C1 segment of cervical spinal cord (tissue), 14 donors: Measurements from ENCODE around the gene TMEM200A.

Source experiments
- DNase-seq, 14 donors: peaks; one replicate each; lab custom pipeline; 2025; lab: John Stamatoyannopoulos, UW

Gene TMEM200A

DNA sequence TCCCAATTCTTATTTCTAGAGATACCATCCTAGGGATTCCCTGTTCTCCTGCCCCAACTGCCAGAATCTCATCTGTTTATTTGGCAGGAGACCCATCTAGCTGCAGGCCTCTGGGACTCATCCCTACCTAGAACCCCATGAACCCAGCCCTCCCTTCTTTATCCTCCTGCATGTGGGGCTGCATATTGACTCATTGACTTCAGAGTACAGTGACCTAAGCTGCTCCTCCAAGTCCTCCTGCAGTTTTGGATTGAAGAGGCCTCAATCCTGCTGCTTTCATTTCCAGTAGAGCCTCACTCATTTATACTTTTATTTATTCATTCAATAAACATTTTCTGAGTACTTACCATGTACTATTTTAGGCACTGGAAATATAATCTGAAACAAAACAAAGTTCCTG lies 11.6 kb downstream of the TMEM200A start:
- DNase-seq: no peak

DNA sequence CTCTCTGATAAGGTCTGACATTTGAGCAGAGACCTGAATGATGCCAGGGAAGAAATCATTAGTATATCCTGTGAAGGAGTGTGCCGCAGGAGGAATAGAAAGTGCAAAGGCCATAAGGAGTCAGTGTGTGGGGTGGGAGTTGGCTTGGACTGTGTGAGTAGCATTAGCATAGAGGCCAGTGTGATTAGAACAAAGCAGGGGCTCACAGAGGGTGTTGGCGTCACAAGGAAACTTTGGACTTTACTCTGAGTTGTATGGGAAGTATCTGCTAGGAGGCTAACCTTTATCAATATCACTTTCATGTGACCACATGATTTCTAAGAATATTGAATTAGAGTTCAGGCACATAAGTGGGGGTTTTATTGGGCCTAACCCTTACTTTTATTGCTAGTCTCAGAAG lies 12.1 kb downstream of the TMEM200A start:
- no peak for DNase-seq

DNA sequence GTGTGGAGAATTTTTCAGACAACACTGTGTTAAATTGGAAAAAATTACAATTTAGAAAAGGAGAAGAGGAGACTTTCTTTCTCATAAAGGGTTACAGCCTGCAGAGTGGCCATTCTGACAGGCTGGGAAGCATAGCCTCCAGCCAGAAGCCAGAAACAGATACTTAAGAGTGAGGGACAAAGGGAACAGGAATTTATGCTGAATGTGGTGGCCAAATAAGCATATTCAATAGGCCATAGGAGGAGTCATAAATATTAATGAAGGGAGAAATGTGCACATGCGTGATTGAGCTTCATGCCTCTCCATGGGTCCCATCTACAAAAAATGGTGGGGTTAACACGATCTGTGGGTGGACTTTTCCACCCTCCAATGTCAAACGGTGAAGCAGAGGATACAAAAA lies 13.4 kb downstream of the TMEM200A start:
- DNase-seq: no peak

DNA sequence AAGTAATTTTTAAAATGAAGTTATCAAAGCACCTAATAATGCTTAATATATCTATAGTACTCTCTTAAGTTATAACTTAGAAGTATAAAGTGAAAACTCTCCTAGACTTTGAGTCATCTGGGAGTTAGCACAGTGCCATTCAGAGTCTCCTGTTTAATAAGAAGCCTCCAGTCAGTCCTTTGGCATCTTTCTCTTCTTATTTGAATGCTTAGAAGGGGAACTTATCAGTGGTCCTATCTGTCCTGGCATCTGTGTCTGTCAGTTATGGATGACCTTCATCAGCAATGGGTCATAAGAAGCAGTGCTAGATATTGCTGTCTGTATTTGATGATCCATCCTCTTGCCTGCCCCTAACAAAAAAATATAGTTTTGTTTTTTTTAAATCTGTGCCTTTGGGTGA lies 15.2 kb downstream of the TMEM200A start:
- DNase-seq: no peak

DNA sequence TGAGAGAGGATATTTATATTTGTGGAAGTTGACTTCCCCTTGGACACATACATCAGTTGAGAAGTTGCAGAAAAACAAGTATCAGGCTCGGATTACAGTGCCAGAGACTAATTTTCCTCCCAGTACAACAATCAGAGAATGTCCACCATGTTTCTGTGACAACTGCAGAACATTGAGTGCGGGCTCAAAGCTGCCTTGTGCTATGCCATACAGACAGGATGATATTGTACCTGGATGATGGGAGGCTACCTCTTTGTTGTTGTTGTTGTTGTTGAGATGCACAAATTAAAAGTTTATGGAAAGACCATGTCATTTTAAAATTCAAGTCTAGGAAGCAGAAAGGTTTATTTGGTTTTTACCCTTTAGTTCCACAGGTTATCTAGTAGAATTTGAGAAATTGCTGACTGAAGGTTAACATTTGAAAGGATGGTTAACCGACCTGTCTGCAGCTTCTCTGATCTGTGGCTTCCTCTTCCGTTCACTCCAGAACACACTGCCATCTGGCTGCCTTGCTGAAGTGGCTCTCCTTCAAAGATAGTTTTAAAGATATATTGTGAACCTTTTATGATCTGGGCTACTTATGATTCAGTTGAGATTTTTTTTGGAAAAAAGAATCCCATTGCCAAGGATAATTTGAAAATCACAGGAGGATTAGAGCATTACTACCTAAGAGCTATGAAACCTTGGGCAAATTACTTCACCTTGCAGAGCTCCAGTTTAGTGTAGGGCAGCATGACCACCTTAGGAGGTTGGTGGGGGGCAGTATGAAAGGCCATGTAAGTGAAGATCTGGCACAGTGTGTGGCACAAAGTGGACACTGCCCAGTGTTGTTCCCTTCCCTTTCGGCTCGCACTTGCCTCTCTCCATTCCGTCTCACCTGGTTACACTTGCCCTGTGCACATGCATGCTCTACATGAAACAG lies 15.9 kb downstream of the TMEM200A start:
- no peak for DNase-seq

DNA sequence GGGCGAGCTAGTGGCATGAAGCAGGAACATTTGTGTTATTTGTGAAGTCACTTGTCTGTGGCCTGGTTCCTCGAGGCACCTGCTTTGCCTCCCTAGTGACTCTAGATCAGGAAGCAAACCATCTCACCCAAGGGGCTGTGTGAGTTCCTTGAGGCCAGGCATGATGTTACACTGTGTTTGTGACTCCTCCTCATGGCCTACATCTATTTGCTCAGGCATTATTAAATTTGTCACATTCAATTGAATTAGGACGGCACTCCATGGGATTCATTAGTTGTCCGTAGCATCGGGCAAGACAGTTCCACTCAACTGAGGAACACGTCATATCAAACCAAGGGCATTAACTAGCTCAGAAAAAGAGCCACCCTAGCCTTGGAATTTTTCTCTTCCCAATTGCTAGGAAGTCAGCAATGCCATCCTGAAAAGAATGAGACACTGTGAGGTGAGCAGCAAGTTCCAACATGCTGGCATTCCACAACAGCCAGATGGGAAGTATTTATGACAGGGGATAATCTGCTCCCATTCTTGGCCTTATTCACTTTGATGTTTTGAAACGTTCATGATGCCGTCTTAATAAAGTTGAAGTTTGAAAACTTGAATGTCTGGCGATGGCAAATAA lies 17.2 kb downstream of the TMEM200A start:
- no peak for DNase-seq

DNA sequence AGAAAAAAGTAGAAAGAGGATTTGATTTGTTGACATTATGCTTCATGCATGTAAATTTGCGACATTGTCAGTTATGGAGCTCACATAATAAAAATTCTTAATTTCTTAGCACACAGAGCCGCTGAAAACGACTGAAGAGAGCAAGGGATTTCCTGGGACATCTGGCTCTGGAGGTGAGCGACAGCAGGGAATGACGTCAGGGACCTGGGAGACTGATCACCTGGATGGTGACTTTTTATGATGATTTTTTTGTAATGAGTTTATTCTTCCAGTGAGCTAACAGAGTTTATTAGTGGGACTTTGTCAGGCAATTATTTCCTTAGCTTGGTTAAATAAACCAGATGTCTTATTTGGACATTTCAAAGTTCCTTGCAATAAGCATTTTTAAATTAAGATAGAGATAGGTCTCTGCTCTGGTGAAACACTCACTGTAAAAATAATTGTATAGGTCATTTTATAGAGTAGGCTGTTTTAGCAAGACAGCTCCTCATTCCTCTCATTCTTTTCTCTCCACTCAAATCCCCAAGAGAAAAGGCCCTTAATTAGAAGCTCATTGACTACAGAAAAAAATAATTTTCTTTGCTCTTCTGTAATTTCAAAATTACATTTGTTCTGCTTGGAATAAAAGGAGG lies 19.4 kb downstream of the TMEM200A start:
- no peak for DNase-seq

DNA sequence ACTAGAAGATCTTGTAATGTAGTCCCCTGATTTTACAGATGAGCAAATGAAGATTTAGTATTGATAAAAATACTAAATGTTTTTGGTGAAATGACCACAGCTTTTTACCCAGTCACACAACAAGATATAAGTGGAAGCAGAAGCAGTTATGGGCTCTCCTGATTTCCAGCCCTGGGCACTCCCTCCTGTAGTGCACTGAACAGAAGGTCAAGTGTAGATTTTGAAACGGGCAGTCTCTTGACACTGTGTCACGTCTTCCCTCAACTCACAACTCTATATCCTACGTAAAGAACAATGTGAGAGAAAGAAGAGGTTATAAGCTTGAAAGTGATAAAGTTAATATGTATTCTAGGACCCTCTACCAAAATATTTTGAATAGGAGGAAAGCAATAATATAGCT lies 23.3 kb downstream of the TMEM200A start:
- no peak for DNase-seq

DNA sequence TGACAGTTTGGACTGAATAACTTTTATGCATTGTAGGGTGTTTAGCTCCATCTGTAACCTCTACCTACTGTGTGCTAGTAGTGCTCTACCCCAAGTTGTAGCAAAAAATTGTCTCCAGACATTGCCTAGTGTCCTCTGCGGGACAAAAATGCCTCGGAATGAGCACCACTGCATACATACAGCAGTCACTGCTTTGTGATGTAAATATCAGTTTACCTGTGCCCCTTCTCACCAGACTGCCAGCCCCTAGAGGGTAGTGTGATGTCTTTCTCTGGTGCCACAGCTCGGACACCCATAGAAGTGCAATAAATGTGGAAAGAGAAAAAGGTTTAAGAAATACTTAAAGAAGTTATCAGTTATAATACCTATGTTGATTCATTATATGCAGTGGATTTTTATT lies 25.1 kb downstream of the TMEM200A start:
- no peak for DNase-seq

DNA sequence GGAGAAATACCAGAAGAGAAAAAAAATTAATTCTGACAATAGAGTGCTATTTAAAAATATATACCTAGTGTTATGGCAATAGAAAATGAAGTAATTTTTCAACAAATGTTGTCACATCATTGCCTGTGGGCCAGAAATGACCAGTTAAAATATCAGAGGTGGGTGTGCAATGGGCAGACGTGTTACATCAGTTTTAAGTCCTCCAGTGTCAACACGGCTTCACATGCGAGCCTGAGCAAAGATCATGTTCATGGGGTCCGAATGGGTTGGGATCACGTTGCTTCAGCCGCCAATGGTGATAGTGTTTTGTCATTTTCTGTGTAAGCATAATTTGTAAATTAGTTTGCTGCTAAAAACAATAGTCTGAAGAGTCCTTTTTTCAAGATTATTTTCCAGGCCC lies 27.5 kb downstream of the TMEM200A start:
- no peak for DNase-seq

DNA sequence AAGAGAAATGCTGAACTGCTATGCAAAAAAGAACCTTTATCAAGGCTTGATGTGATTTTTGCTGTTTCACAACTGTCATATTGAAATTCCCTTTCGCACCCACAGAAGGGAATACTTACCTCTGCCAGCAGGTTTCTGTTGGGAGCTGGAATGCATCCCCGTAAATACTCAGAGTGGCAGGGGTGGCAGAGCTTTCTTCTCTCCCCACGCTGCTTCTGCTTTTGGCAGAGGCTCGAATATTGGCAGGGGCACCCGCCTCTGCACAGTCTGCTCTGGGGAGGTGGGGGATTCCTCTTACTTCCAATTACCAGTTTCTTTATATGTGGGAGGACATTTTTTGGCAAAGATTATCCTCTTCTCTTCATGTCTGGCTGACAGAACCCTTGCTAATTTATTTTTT lies 28.4 kb downstream of the TMEM200A start:
- DNase-seq: no peak

DNA sequence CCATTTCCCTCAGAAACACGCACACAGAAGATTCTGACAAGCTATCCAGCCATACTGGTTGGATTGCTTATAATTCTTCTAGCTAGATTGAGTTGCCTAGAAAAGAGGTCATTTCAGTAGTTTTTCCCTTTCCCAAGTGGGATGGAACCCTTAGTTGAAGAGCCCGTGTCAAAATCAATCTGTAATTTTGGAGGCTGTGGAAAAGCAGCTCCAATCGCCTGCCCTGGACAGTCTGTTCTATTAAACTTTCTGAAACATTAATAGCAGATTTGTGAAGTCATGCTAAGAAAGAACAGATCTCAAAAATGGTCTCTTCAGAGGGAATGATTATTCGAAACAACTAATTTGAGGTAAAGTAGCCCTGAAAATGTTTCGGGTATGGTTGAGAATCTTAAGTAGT lies 29.3 kb downstream of the TMEM200A start:
- no peak for DNase-seq

DNA sequence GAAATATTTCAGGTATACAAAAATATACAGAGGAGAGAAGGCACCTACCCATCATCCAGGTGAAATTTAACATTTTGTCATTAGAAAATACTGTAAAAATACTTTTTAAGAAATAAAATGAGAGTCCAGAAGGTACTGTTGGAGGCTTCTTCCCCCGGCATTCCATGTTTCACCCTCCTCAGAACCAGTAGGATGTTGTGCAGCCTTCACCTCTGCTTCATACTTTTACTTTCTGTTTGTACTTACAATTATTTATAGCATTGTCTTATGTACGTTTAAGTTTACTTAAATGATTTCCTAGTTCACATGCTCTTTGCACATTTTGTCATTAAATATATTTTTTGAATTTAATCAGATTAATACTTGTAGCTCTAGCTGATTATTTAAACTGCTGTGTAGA lies 30.9 kb downstream of the TMEM200A start:
- DNase-seq: no peak

DNA sequence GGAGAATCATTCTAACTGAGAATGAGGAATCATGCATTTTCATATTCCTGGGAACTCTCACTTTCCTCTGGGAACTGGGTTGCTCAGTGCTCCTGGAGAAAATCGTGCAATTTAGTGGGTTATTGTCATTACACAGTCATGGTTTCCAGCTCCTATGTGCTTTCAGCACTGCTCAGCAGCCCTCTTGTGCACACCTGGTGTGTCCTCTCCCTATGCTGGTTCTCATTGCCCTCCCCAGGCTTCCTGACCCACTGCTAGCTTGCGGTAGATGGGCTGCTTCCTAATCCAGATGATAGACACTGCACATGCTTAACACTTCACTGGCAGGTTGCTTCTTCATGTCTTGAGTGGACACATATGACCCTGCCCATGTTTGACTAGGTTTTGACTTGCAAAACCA lies 39.7 kb downstream of the TMEM200A start:
- DNase-seq: no peak

DNA sequence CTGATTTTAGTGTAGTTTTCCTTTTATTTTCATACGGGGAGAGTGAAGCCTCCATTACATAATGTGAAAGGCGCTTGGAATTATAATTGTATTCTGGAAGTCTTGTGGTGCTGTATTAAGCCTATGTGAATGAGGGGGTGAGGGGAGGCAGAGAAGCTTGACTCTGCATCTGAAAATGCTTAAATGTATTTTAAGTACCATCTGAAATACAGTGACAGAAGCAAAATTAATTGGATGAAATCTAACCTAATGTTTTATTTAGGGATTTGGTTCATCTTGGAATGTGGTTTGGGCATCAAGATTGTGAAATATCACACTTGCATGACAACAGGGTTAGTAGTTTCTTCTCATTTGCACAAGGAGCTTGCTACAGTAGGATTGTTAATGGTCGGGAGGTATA lies 41.2 kb downstream of the TMEM200A start:
- DNase-seq: no peak

DNA sequence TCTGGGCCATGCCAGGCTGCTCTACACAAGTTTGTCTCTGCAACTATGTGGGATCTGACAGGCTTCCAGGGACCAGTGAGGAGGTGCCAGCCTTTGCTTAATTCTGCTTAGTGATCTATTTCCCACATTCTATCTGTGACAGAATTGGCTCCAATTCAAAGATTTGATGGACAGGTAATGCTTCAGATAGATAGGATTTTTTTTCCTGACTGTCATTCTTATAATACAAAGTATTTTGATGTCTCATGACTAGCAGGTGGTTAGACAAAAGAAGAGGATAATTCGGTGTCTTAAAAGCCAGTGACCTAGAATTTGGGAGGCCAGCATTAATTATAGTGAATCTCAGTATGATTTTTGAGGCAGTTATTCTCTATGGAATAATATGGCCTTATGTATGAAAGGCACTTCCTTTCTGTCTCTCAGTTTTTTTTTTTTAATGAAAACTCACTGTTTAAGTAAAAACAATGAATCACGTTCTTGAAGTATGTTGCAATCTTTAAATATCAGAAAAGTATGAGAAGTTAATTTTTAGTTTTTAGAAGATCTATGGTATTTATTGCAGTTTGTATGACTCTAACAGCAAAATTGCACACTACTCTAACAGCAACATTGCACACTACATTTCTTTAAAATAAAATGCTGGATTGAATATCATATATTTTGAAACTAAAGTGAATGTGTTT lies 43.7 kb downstream of the TMEM200A start:
- DNase-seq: no peak

DNA sequence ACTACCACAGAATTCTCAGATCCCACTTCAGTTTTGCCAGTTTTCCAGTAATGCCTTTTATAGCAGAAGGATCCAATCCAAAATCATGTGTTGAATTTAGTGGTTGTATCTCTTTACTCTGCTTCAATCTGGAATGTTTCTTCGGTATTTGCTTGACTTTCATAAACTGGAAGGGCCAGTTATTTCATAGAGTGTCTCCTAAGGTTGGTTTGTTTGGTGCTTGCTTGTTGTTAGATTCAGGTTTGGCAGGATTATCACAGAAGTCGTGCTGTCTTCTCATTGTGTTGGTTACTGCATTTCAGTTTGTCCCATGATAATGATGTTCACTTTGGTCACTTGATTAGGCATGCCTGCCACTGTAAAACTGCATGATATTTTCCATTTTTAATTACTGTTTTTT lies 45.7 kb downstream of the TMEM200A start:
- DNase-seq: no peak

DNA sequence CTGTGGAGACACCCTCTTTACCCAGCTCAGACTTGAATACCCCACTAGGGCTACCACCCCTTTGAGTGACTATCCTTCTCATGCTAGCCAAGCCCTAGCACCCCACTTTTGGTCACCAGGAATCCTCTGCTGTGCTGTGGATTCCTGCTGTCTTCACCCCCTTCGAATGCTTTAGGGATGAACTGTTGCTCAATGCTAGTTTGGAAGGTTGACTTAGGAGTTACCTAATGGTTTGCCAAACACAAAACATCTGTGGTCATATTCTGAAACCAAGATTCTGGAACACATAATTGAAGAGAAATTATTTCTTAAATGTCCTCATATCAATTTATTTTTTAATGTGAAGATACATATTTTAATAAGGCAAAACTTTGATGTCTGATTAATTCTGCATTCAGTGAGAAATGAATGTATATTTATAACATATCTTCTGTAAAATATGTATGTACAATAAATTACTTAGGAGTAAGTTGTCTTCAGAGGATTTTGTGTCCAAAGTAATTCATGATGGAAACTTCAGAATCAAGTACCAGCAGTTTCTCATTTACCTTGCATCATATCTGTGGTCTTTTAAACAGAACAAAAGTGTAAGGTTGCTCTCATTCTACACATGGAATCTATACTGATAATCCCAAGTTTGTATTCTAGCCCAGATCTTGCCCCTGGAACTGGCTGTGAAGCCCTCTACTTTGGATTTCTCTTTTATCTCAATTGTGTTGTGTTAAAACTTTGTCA lies 46.9 kb downstream of the TMEM200A start:
- no peak for DNase-seq

DNA sequence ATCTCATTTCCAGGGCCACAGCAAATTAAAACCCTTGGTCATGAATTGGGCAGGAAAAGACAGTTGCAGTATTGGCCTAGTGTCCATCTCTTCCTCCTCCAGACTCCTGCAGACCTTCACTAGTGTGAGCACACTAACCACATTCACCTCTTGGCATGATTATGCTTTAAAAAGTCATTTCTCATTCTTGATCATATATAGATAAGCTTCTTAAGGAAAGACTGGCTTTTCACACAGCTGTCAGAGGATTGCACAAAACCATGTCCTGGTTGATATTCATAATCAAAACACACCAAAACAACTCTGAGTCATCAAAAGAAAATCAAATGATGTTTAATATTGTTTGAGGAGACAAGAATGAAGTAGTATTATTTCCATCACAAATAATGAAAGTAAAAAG lies 52.1 kb downstream of the TMEM200A start:
- DNase-seq: no peak

DNA sequence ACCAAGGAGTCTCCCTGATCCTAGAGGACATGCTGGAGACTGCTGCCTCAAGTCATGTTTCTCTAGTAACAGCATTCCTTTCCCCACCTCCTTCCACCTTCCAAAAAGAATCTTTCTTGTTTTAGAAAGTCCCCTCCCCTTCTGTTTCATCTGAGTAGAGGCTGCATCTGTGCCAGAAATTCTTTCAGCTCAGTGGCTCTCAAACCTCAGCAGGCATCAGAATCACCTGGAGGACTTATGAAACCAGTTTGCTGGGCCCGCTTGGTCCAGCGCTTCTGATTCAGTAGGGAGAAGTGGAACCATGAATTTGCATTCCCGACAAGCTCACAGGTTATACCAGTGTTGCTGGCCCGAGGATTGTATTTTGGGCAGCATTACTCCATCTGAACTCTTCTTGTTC lies 55.1 kb downstream of the TMEM200A start:
- no peak for DNase-seq

DNA sequence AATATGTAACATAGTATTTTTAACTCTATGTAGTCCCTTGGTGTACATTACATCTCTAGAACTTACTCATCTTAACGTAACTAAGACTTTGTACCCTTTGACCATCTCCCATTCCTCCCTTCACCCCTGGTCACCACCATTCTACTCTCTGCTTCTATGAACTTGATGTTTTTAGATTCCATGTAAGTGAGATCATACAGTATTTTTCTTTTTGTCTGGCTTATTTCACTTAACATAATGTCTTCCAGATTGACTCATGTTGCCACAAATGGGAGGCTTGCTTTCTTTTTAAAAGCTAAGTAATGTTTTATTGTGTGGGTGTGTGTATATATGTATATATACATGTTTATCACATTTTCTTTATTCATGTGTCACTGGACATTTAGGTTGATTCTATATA lies 55.8 kb downstream of the TMEM200A start:
- no peak for DNase-seq

DNA sequence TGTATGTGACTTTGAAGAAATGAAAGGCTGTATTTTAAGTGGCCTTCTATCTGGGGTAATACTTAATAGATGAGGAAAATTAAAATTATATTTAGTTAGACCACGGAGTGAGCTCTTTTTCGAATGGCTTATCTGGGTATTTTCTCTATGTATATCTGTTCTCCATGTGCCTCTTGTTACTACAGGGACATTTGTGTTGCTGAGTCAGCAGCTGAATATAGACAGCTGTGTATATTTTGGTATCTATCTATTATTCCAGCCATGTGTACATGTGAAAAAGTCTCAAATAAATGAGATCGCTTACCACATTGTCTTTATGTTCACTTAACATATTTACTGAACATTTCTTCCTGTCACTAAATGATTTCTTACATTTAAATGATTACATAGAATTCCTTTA lies 57.2 kb downstream of the TMEM200A start:
- no peak for DNase-seq
